BLaER1 treated with 17β-estradiol and CSF1 and Interleukin-3, amounts not matched to agents 10 nM and 100 nM (cell line): ENCODE data around the gene MARF1.
"Not testable (repeated sequence)": the region's sequence is repeated elsewhere in the genome, so short reads cannot be mapped to it uniquely, and the experiment has no call there.

Experiments
- H3K27ac ChIP-seq, 11 experiments: shearing (Covaris generic); formaldehyde crosslinking; 2 replicates each; pipeline ENCODE4 v1.8.1; 2022
- H3K27me3 ChIP-seq, 11 experiments: shearing (Covaris generic); formaldehyde crosslinking; 2 replicates each; pipeline ENCODE4 v1.8.1; 2022
- H3K36me3 ChIP-seq, 11 experiments: shearing (Covaris generic); formaldehyde crosslinking; 2 replicates each; pipeline ENCODE4 v1.8.1; 2022
- H3K4me1 ChIP-seq, 10 experiments: shearing (Covaris generic); formaldehyde crosslinking; 2 replicates each; pipeline ENCODE4 v1.8.1; 2022
- H3K4me2 ChIP-seq, 11 experiments: shearing (Covaris generic); formaldehyde crosslinking; 2 replicates each; pipeline ENCODE4 v1.8.1; 2022
- H3K4me3 ChIP-seq, 10 experiments: shearing (Covaris generic); formaldehyde crosslinking; 2 replicates each; pipeline ENCODE4 v1.8.1; 2022
- H3K9ac ChIP-seq, 11 experiments: shearing (Covaris generic); formaldehyde crosslinking; 2 replicates each; pipeline ENCODE4 v1.8.1; 2022
- H3K9me3 ChIP-seq, 11 experiments: shearing (Covaris generic); formaldehyde crosslinking; replicated peaks in 1 of 11; 2 replicates each; pipeline ENCODE4 v1.8.1; 2022
- H4K20me1 ChIP-seq, 11 experiments: shearing (Covaris generic); formaldehyde crosslinking; 2 replicates each; pipeline ENCODE4 v1.8.1; 2022
- Cebpa-rat ChIP-seq, 11 experiments: shearing (Covaris generic); IDR thresholded peaks; 2 replicates each; pipeline ENCODE4 v1.8.1; 2022

MARF1 gene

DNA sequence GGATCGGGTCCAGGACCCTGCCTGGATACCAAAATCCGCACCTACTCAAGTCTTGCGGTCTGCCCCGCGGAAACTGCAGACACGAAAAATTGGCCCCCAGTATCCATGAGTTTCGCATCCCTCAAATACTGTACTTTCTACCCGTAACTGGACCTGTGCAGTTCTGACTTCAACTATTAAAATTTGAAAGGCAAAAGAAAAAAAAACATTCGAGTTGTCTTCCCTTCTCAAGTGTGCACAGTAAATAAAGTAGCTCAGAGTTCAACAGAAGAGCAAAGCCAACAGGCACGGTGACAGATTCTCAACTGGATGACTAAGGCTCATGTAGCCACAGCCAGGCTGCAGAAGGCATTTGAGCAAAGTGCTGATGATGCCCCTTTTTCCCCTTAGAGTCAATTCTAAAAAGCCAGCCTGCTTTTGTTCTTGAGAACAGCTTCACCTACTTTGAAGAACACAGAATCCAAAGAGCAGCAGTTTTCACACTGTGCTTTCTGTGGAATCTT is 32.5 kb downstream of the MARF1 start:
- TF ChIP-seq Cebpa-rat (IDR thresholded peaks at IDR 0.05) = no peak
- Histone ChIP-seq H3K9me3 (no peaks in the 10 kb centered on the region), H3K27me3 (no peaks in the 10 kb centered on the region), H3K27ac (peak overlapping the region in 2 of 11 experiments; percentile 36; a peak in 3 of 22 replicates), H4K20me1 (no peaks in the 10 kb centered on the region; a peak in 1 of 22 replicates), H3K4me2 (peak overlapping the region in 3 of 11 experiments; percentile 28 to 68 (median 36); a peak in 5 of 22 replicates), H3K4me3 (no peak overlapping the region), H3K4me1 (peaks cover 0 to 69% (median 4%) of the 10 kb centered on the region in 10 experiments; a peak in 9 of 20 replicates), H3K36me3 (peaks cover 99 to 100% (median 100%) of the 10 kb centered on the region in 11 experiments), H3K9ac (no peak overlapping the region)

DNA sequence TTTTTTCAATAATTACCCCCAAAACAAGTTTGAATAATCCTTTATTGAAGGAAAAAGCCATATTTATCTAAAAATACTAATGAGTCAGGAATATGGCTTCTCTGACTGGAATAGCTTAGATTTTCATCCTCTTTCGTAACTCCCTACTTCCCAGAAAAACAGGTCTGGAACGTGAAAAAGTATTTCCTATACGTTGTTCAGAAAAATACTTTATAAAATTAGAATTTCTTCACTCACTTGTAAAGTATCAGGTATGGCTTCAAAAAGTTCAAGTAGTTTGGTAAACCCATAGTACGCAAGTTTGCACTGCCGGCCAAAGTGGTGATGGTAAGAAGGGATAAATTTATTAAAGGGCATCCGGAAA is 33.7 kb downstream of the MARF1 start:
- peaks cover 99 to 100% (median 100%) of the 10 kb centered on the region in 11 experiments for H3K36me3 ChIP-seq

DNA sequence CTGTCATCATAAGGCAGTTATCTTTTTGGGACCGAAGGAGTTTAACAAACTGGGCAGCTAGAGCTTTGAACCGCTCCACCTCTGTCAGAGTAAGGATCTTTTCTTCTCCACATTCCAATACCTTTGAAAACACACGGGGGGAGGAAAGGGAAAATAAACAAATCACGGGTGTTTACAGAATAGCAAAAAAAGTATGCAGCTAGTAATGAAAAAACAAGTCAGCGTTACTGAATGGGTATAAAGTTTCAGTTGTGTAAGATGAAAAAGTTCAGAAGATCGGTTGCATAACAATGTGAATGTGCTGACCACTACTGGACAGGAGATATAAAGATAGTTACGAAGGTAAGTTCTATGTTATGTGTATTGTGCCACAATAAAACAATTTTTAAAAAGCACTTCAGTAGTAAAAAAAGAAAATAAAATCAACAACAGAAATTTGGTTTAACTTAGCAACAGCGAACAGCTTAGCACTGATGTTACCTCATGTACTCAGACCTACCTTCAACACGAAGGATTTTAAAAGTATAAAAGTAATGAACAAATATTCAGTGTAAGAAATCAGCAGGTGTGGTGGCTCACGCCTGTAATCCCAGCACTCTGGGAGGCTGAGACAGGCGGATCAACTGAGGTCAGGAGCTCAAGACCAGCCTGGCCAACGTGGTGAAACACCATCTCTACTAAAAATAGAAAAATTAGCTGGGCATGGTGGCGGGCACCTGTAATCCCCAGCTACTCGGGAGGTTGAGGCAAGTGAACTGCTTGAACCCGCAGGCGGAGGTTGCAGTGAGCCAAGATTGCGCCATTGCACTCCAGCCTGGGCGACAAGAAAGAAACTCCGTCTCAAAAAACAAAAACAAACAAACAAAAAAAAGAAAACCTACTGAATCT is 34.3 kb downstream of the MARF1 start:
- Histone ChIP-seq H4K20me1 (no peaks in the 10 kb centered on the region; a peak in 1 of 22 replicates), H3K36me3 (peaks cover 100% of the 10 kb centered on the region in 11 experiments), H3K9ac (no peak overlapping the region), H3K9me3 (no peaks in the 10 kb centered on the region), H3K27me3 (no peaks in the 10 kb centered on the region), H3K4me1 (peaks cover 0 to 73% (median 4%) of the 10 kb centered on the region in 10 experiments; a peak in 9 of 20 replicates), H3K4me3 (no peak overlapping the region), H3K4me2 (peak overlapping the region in 3 of 11 experiments; percentile 3 to 68 (median 15); a peak in 4 of 22 replicates), H3K27ac (peak overlapping the region in 2 of 11 experiments; percentile 60 to 72; a peak in 4 of 22 replicates)
- peak in 1 of 11 experiments; percentile 13; a peak in 1 of 22 replicates for TF ChIP-seq Cebpa-rat (IDR thresholded peaks at IDR 0.05)

More for the DNA sequence above, 33.7 kb downstream of the MARF1 start:
- peak overlapping the region in 2 of 11 experiments; percentile 60 to 72; a peak in 2 of 22 replicates for H3K27ac ChIP-seq
- H3K4me1 ChIP-seq = peaks cover 0 to 73% (median 4%) of the 10 kb centered on the region in 10 experiments; a peak in 9 of 20 replicates
- H3K9me3 ChIP-seq = no peaks in the 10 kb centered on the region
- no peak overlapping the region for H3K4me3 ChIP-seq
- H3K9ac ChIP-seq = no peak overlapping the region
- no peak for TF ChIP-seq Cebpa-rat (IDR thresholded peaks at IDR 0.05)
- H4K20me1 ChIP-seq = no peaks in the 10 kb centered on the region; a peak in 1 of 22 replicates
- no peaks in the 10 kb centered on the region for H3K27me3 ChIP-seq
- H3K4me2 ChIP-seq = peak overlapping the region in 2 of 11 experiments; percentile 15 to 68; a peak in 1 of 22 replicates

DNA sequence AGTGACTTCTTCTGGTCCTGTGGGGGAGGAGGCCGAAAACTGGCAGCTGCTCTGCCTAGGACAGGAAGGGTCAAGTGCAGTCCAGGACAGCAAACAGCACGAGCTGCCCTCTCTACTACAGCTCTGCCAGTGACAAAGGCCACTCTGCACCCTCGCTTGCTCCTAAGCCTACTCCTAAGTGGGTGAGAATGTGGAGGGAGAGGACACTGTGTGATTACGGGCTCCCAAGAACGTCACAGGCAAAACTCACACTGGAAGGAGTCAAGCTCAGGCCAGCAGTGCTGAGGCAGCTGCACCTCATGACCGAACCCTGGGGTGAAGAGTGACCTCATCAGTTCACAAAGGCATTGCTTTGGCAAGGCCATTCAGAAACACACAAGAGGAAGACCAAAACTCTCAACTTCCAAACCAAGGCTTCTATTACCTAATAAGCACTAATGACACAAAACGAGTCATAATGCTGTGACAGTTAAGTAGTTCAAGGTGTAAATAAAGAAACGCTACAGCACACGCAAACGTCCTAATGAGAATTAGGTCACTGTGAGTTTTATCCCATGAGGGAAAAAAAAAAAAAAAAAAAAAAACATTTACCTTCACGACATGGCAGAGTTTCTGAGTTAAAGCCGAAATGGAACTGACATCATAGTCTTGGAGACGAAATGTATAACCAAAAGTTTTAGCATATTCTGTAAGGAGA is 35.1 kb downstream of the MARF1 start:
- H3K9ac ChIP-seq = peak overlapping the region in 3 of 11 experiments; percentile 9 to 58 (median 21); a peak in 3 of 22 replicates
- H3K4me1 ChIP-seq = peaks cover 0 to 73% (median 4%) of the 10 kb centered on the region in 10 experiments; a peak in 9 of 20 replicates
- peak overlapping the region in 4 of 11 experiments; percentile 18 to 68 (median 54); a peak in 6 of 22 replicates for H3K4me2 ChIP-seq
- peak overlapping the region in 7 of 11 experiments; percentile 22 to 72 (median 33); a peak in 9 of 22 replicates for H3K27ac ChIP-seq
- H3K4me3 ChIP-seq = no peak overlapping the region
- H3K36me3 ChIP-seq = peaks cover 100% of the 10 kb centered on the region in 11 experiments
- H3K9me3 ChIP-seq = no peaks in the 10 kb centered on the region
- TF ChIP-seq Cebpa-rat (IDR thresholded peaks at IDR 0.05) = no peak
- no peaks in the 10 kb centered on the region for H3K27me3 ChIP-seq
- H4K20me1 ChIP-seq = no peaks in the 10 kb centered on the region; a peak in 1 of 22 replicates

DNA sequence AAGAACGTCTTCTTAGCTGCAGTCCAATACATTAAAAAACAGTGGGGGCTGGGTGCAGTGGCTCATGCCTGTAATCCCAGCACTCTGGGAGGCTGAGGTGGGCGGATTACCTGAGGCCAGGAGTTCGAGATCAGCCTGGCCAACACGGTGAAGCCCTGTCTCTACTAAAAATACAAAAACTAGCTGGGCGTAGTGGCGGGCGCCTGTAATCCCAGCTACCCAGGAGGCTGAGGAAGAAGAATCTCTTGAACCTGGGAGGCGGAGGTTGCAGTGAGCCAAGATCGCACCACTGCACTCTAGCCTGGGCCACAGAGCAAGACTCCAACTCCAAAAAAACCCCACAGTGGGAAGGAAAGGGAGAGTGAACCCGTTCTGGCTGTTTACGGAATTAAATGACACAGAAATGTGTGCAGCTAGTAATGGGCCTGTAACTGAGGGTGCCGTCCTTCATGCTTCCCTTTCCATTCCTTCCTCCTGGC is 35.7 kb downstream of the MARF1 start:
- H3K9ac ChIP-seq = peak overlapping the region in 3 of 11 experiments; percentile 9 to 58 (median 21); a peak in 3 of 22 replicates
- H3K9me3 ChIP-seq, H3K27me3 ChIP-seq, H4K20me1 ChIP-seq, H3K4me3 ChIP-seq: not testable (repeated sequence)
- peaks cover 100% of the 10 kb centered on the region in 11 experiments for H3K36me3 ChIP-seq
- H3K4me2 ChIP-seq = peak overlapping the region in 4 of 11 experiments; percentile 18 to 68 (median 54); a peak in 6 of 22 replicates
- peaks cover 0 to 69% (median 4%) of the 10 kb centered on the region in 10 experiments; a peak in 9 of 20 replicates for H3K4me1 ChIP-seq
- H3K27ac ChIP-seq = peak overlapping the region in 9 of 11 experiments; percentile 12 to 72 (median 38); a peak in 13 of 22 replicates

DNA sequence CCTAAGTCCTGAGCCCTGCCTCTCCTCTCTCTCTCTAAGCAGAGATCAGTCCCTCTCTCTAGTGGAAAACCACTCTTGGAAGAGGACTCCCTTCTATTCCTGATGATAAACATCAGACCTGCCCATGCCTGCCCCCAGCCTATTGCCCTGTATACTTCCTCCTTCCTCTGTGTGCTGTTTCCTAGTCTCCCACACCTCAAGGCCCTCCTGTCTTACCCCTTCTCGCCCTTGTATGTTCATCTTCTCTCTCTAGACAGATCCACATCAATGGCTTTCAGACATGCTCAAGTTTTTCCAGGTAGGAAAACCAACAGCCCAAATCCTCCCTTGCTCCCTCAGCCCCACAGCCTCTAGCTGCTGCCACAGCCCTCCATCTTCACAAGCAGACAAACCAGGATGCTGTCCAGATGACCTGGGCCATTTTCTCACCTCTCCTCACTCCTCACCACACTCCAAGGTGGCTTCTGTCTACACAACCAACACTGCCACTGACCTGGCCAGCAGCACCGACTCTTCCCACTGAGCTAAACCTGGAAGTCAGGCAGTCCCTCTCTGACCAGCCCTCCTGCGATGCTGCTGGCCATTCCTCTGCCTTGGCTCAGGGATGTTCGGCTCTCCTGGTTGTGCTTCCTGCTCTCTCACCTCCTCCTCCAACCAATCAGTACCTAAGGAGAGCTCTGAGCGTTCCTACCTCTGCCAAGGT is 36.3 kb downstream of the MARF1 start:
- TF ChIP-seq Cebpa-rat (IDR thresholded peaks at IDR 0.05) = no peak

DNA sequence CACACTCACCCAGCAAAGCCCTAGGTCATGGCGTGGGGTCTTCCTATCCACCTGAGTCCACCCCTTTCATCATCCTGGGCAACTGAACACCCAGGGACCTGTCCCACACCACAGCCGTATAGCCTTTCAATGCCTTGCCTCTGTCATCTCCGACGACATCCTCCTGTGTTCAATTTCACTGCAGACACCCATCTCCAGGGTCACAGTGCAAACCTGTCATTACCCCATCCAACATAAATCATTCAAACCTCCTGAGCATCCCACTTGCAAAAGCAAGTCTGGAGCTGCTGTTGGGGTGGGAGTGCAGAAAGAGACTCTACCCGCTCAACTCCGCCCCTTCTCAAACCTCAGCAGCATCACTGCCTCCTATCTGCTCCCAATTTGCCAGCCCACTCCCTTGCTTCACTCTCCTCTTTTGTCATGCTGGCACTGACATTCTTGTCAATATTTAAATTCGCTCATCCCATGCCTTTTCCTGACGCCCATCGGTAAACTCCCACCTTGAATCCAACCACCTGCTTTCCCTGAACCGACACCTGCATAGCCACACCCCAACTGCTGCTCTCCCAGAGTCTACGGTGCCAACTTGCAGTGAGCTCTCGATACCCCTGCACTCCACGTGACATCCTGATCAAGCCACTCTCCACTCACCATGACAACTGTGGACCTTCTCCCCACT is 37.0 kb downstream of the MARF1 start:
- H3K9me3 ChIP-seq = no peaks in the 10 kb centered on the region
- no peak for TF ChIP-seq Cebpa-rat (IDR thresholded peaks at IDR 0.05)
- no peak overlapping the region for H3K4me3 ChIP-seq
- H3K4me2 ChIP-seq = peak overlapping the region in 3 of 11 experiments; percentile 48 to 68 (median 61); a peak in 6 of 22 replicates
- H3K4me1 ChIP-seq = peaks cover 0 to 70% (median 6%) of the 10 kb centered on the region in 10 experiments; a peak in 9 of 20 replicates
- H3K36me3 ChIP-seq = peaks cover 100% of the 10 kb centered on the region in 11 experiments
- H3K27me3 ChIP-seq = no peaks in the 10 kb centered on the region
- H3K9ac ChIP-seq = no peak overlapping the region
- no peaks in the 10 kb centered on the region; a peak in 1 of 22 replicates for H4K20me1 ChIP-seq
- peak overlapping the region in 7 of 11 experiments; percentile 12 to 72 (median 38); a peak in 9 of 22 replicates for H3K27ac ChIP-seq

More for the DNA sequence above, 36.3 kb downstream of the MARF1 start:
- Histone ChIP-seq H4K20me1 (no peaks in the 10 kb centered on the region; a peak in 1 of 22 replicates), H3K4me2 (peak overlapping the region in 3 of 11 experiments; percentile 48 to 68 (median 61); a peak in 6 of 22 replicates), H3K27ac (peak overlapping the region in 9 of 11 experiments; percentile 12 to 72 (median 38); a peak in 14 of 22 replicates), H3K4me1 (peaks cover 0 to 67% (median 4%) of the 10 kb centered on the region in 10 experiments; a peak in 9 of 20 replicates), H3K9me3 (no peaks in the 10 kb centered on the region), H3K36me3 (peaks cover 100% of the 10 kb centered on the region in 11 experiments), H3K4me3 (no peak overlapping the region), H3K9ac (0 out of 22 replicates have a peak overlapping the region, but pooled peaks of 1 of the 11 experiments have one; percentile 58), H3K27me3 (no peaks in the 10 kb centered on the region)
